ENCODE measurements around the gene ANKRD13D.
"Not testable (repeated sequence)": the region's sequence is repeated elsewhere in the genome, so short reads cannot be mapped to it uniquely, and the experiment has no call there.

Gene ANKRD13D

GRCh38 chr11:67317205-67317887, 28.2 kb downstream of the ANKRD13D start:
- DNase-seq (ENCODE audit: low read depth in 2 of 3, low spot score in 2 of 3), result peak; percentile 97 to 99 (median 99)

GRCh38 chr11:67317888-67318555, 28.9 kb downstream of the ANKRD13D start:
- DNase-seq (ENCODE audit: low read depth in 2 of 3, low spot score in 2 of 3), result no peak

DNA sequence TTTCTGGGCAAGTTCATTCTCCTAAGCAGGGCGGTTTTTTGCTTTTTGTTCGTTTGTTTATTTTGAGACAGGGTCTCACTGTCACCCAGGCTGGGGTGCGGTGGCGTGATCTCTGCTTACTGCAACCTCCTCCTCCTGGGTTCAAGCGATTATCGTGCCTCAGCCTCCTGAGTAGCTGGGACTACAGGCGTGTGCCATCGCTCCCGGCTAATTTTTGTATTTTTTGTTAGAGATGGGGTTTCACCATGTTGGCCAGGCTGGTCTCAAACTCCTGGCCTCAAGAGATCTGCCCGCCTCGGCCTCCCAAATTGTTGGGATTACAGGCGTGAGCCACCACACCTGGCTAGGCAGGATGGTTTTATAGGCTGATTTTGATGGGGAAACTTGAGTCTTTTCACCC, 29.8 kb downstream of the ANKRD13D start:
- not testable (repeated sequence) for DNase-seq (ENCODE audit: low read depth in 2 of 3, low spot score in 2 of 3)

- no peak for DNase-seq (ENCODE audit: low read depth in 2 of 3, low spot score in 2 of 3)
Observed at GRCh38 chr11:67320011-67320410, 30.9 kb downstream of the ANKRD13D start.

DNA sequence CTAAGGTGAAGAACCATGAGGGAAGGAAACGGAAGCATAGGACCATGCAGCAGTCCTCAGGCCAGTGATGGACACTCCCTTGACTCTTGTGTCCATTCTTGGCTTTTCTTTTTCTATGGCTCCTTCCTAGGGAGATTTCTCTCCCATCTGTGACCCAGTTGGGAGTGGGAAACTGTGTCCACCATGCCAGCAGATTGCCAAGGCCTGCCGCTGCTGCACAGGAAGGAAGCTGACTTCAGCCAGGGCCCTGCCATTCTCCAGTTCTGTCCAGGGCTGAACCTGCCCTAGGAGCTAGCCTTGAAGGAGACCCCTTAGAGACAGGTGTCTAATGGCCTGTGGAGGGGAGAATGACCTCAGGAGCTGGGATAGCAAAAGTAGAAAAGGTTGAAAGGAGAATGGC, 31.6 kb downstream of the ANKRD13D start:
- no peak for DNase-seq (ENCODE audit: low read depth in 2 of 3, low spot score in 2 of 3)

DNA sequence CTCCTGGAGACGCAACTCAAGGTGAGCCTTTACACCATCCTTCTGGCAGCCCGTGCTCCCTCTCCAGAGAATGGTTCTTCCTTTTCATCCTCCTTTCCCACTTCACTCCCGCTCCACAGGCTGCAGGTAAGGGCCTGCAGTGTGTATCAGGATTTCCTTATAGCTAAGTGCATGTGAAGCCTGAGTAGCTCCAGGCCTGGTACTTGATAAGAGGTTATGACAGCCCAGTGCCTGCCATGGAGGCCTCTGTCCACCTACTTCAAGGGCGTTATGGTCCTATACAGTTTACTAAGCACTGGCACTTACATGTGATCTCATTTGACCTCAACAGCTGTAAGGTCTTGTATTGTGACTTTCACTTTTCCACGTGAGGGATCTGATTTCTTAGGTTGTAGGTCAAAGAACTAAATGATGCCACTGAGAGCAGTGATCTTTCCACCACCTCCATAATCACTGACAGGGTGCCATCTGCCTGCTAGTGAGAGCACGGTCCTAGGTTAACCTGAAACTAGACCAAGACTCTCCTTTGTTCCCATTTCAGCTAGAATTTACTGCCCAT, 32.3 kb downstream of the ANKRD13D start:
- DNase-seq (ENCODE audit: low read depth in 2 of 3, low spot score in 2 of 3), result no peak

DNA sequence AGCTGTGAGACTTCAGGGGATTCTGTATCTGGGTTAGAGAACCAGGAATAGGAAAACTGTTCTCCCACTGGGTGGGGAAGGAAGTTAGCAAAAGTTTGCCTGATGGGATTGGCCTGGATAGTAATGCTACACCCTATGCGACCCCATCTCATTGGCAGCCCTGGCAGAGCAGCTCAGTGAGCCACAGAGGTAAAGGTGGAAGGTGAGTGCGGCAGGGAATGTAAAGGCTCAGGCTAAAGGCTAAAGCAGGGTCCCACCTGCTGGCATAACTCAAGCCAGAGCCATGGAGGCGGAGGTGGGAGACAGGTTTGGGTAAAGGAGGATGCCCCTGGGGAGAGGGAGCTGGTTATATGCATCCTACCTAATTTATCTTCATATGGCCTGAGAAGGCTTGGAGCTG, 32.9 kb downstream of the ANKRD13D start:
- DNase-seq (ENCODE audit: low read depth in 2 of 3, low spot score in 2 of 3), result no peak

GRCh38 chr11:67323526-67323925, 34.4 kb downstream of the ANKRD13D start:
- no peak for DNase-seq (ENCODE audit: low read depth in 2 of 3, low spot score in 2 of 3)

DNA sequence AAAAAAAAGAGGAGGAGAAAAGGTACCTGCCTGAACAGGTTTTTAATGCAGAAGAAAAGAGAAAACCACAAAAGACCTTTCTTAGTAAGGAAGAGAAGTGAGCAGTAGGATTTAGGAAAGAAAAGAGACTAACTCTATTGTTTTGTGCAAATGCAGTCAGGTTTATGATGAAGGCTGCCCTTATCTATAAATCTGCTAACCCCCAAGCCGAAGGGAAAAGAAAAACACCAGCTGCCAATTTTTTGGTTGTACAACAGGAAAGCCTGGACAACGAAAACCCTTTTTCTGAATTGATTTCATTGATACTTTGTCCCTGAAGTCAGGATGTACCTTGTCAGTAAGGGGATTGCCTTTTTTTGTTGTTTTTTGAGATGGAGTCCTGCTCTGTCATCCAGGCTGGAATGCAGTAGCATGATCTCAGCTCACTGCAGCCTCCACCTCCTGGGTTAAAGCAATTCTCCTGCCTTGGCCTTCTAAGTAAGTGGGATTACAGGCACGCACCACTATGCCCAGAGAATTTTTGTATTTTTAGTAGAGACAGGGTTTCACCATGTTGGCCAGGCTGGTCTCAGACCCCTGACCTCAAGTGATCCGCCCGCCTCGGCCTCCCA, 43.1 kb downstream of the ANKRD13D start:
- no peak for DNase-seq (ENCODE audit: low read depth in 2 of 3, low spot score in 2 of 3)

DNA sequence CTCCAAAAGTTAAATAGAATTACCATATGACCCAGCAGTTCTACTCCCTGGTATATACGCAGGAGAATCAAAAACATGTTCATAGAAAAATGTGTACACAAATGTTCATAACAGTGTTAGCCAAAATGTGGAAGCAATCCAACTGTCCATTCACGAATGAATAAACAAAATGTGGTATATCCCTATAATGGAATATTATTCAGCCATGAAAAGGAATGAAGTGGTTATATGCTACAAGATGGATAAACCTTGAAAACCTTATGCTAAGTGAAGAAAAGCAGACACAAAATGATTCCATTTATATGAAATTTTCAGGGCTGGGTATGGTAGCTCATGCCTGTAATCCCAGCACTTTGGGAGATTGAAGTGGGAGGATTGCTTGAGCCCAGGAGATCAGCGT, 48.2 kb downstream of the ANKRD13D start:
- no peak for DNase-seq (ENCODE audit: low read depth in 2 of 3, low spot score in 2 of 3)

DNA sequence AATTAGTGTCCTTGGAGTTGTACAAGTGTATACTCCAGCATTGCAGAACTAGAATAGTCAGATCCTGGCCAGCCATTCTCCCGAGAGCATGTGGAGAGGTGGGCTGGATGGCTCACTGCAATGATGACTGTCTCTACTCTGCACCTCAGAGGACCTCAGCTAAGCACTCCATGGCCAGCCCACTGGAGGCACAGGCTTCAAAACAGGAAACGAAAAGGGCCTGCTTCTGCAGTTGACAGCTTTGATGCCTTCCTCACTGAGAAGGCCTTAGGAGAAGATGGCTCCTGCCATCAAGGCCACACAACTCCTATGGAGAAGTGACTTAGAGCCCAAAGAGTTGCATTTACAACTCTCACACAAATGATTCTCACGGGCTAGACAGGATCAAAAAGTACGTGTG, 55.2 kb downstream of the ANKRD13D start:
- no peak for DNase-seq (ENCODE audit: low read depth in 2 of 3, low spot score in 2 of 3)

DNA sequence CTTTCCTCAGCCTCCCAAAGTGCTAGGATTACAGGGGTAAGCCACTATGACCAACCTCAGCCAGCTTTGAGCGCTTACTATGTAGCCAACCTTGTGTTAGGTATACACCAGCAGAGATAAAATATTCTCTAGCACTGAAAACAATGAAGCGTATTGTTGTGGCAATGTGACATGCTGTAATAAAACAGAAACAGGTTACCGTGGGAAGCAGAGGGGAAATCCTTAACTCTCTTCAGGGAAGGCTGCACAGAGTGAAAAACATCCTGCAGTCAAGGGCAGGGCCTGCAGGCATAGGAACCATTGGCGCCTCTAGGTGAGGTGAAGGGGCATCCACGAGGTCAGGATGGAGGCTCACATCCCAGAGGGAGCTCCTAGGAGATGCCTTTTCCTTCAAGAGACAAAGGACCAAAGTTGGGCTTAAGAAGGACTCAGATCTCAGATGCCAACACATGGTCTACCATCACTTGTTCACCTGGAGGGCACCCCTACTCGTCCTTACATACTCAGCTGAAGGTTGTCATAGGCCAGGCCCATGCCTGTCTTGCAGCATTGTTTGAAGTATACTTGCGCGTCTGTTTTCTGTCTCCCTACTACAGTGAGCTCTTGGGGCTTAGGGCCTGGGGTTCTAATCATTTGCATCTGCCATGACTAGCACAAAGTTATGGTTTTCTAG, 56.3 kb downstream of the ANKRD13D start:
- no peak for DNase-seq (ENCODE audit: low read depth in 2 of 3, low spot score in 2 of 3)

- no peak for DNase-seq (ENCODE audit: low read depth in 2 of 3, low spot score in 2 of 3)
Observed at GRCh38 chr11:67345920-67346819, 57.1 kb downstream of the ANKRD13D start.

GRCh38 chr11:67347964-67348749, 59.1 kb downstream of the ANKRD13D start:
- DNase-seq (ENCODE audit: low read depth in 2 of 3, low spot score in 2 of 3), result no peak

- DNase-seq (ENCODE audit: low read depth in 2 of 3, low spot score in 2 of 3), result no peak
Observed at GRCh38 chr11:67349036-67349435, 59.9 kb downstream of the ANKRD13D start.

DNA sequence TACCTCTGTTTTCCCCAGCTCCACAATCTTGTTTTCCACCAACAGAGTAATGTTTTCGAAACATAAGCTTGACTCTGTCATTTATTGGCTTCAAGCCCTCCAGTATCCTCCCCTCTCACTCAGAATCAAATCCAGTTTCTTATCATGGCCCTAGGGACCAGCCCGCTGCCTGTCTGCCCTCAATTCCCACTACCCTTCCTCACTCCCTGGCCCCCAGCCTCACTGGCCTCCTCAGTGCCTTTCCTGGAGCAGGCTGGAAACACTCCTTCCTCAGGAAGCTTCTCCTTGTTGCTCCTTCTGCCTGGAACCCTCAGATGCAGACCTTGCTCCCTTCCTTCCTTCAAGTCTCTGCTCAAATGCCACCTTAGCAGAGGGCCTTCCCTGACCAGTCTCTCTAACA, 60.4 kb downstream of the ANKRD13D start:
- DNase-seq (ENCODE audit: low read depth in 2 of 3, low spot score in 2 of 3), result no peak

DNA sequence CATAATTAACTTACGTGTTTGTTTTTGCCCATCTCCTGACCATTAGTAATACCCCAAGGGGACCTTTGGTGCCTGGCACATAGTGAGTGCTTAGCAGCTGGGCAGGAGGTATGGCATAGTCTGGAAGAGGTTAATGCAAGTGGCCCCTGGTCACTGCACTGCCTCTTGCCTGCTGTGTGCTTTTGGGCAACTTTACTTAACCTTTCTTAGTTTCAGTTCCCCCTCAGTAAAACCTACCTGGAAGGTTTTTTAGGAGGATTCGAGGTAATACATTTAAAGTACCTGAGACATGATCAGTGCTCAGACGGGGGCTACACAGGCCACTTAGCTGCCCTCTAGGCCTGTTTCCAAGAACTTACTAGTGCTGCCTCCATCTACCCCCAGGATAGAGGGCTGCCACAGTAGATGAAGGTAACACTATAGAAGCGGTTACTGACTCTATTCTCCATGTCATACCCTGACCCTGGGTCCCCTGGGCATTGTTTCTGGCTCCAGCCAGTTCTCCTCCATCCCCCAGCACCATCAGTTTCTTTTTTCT, 60.9 kb downstream of the ANKRD13D start:
- DNase-seq (ENCODE audit: low read depth in 2 of 3, low spot score in 2 of 3), result no peak

DNA sequence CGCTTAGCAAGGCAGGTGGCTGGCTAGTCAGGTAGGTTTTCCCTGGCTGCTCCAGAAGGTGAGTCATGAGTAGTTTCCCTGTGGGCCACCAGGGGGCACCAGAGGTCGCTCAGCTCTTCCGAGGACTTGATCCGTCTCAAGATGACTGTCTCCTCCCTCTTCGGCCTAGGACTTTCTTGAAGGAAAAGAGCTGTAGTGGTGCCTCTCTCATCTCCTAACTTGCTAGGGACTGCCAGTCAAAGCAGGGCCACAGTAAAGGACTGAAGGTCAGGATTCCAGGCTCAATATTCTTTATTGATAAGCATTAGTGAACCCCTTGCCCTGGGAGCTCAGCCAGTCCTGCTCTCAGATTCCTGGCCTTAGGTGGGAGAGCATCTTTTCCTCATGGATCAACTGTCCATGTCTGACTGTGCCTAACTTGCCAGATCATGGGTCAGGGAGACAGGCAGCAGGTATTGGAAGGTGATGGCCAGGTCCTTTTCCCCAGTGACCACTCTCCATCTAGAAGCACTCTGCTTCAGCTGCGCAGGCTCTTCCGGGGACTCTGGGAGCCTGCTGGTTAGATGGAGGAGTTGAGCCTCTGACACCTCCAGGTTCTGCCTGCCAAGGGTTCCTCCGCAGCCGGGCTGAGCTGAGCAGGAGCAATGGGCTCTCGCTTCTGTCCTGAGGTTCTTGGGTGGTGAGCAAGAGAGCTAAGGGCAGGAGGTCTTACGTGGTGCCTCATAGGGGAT, 62.3 kb downstream of the ANKRD13D start:
- no peak for DNase-seq (ENCODE audit: low read depth in 2 of 3, low spot score in 2 of 3)

Measured in activated CD8-positive, alpha-beta memory T cell treated with anti-CD3 and anti-CD28 coated beads for 48 hours (primary cell).